Activated T-helper 17 cell treated with anti-CD3 and anti-CD28 coated beads, Interleukin-2, amount 50 U/mL, for 72 hours (primary cell): ENCODE measurements around the gene TMUB1. TPM values are rescaled to one million over a fixed set of nuclear protein-coding genes. Genes with fewer than 3 reads are reported as not detected.
A peak's percentile ranks its signal among the peaks of the same experiment; 100 is the strongest.

ENCODE experiments used
- ATAC-seq: fragments of 150-1000 bp; cut with Tn5 transposase; replicated peaks from 2 replicates; pipeline ENCODE4 v1.10.0; 2021; ENCODE audit warnings: mild to moderate bottlenecking, moderate library complexity
- H3K27ac Mint-ChIP-seq: one replicate; pipeline ENCODE4 v1.8.0; 2022; ENCODE audit warnings: mixed read lengths
- H3K27me3 Mint-ChIP-seq: one replicate; pipeline ENCODE4 v1.8.0; 2022; ENCODE audit warnings: mixed read lengths
- H3K36me3 Mint-ChIP-seq: one replicate; pipeline ENCODE4 v1.8.0; 2022; ENCODE audit warnings: low read depth, mild to moderate bottlenecking, mixed read lengths
- H3K4me1 Mint-ChIP-seq: one replicate; pipeline ENCODE4 v1.8.0; 2022; ENCODE audit warnings: mixed read lengths
- H3K4me3 Mint-ChIP-seq: one replicate; pipeline ENCODE4 v1.8.0; 2022; ENCODE audit warnings: mild to moderate bottlenecking, mixed read lengths
- H3K9me3 Mint-ChIP-seq: one replicate; pipeline ENCODE4 v1.8.0; 2022; ENCODE audit warnings: mixed read lengths
- total RNA-seq, 2 donors: library from RNA; stranded (reverse); gene quantifications; one replicate each; pipeline ENCODE4 v1.2.3, GENCODE V29; 2022

TMUB1 gene
- total RNA-seq, 2 donors from 2014 or later = 72.7 to 78.4 TPM

GRCh38 chr7:151038951-151039849 lies 44.1 kb downstream of the TMUB1 start:
- peaks cover 26% of the 10 kb centered on the region for H3K36me3 Mint-ChIP-seq
- no peaks in the 10 kb centered on the region for H3K27me3 Mint-ChIP-seq
- H3K4me3 Mint-ChIP-seq = peak overlapping the region; percentile 61
- H3K27ac Mint-ChIP-seq = peak overlapping the region; percentile 88
- no peaks in the 10 kb centered on the region for H3K9me3 Mint-ChIP-seq
- peaks cover 11% of the 10 kb centered on the region for H3K4me1 Mint-ChIP-seq
- peak; percentile 97 for ATAC-seq

- peaks cover 14% of the 10 kb centered on the region for H3K4me1 Mint-ChIP-seq
- no peak overlapping the region for H3K27ac Mint-ChIP-seq
- H3K36me3 Mint-ChIP-seq = peaks cover 34% of the 10 kb centered on the region
- H3K27me3 Mint-ChIP-seq = no peaks in the 10 kb centered on the region
- ATAC-seq = no peak
- no peak overlapping the region for H3K4me3 Mint-ChIP-seq
- no peaks in the 10 kb centered on the region for H3K9me3 Mint-ChIP-seq
Measured at GRCh38 chr7:151035902-151036301, 47.4 kb downstream of the TMUB1 start.

GRCh38 chr7:151035026-151035717 lies 48.1 kb downstream of the TMUB1 start:
- Mint-ChIP-seq H3K27me3 (no peaks in the 10 kb centered on the region), H3K4me3 (no peak overlapping the region), H3K27ac (no peak overlapping the region), H3K36me3 (peaks cover 34% of the 10 kb centered on the region), H3K9me3 (no peaks in the 10 kb centered on the region), H3K4me1 (peaks cover 14% of the 10 kb centered on the region)
- no peak for ATAC-seq

GRCh38 chr7:151034312-151035025 lies 48.8 kb downstream of the TMUB1 start:
- no peaks in the 10 kb centered on the region for H3K27me3 Mint-ChIP-seq
- no peaks in the 10 kb centered on the region for H3K9me3 Mint-ChIP-seq
- H3K27ac Mint-ChIP-seq = no peak overlapping the region
- H3K36me3 Mint-ChIP-seq = peaks cover 34% of the 10 kb centered on the region
- no peak for ATAC-seq
- H3K4me3 Mint-ChIP-seq = no peak overlapping the region
- peaks cover 12% of the 10 kb centered on the region for H3K4me1 Mint-ChIP-seq

- H3K36me3 Mint-ChIP-seq = peaks cover 30% of the 10 kb centered on the region
- H3K27ac Mint-ChIP-seq = no peak overlapping the region
- H3K4me1 Mint-ChIP-seq = peaks cover 7% of the 10 kb centered on the region
- no peaks in the 10 kb centered on the region for H3K9me3 Mint-ChIP-seq
- no peaks in the 10 kb centered on the region for H3K27me3 Mint-ChIP-seq
- no peak for ATAC-seq
- H3K4me3 Mint-ChIP-seq = no peak overlapping the region
Measured at GRCh38 chr7:151033864-151034249, 49.4 kb downstream of the TMUB1 start.

- Mint-ChIP-seq H3K27ac (no peak overlapping the region), H3K36me3 (peaks cover 34% of the 10 kb centered on the region), H3K9me3 (no peaks in the 10 kb centered on the region), H3K27me3 (no peaks in the 10 kb centered on the region), H3K4me1 (peaks cover 7% of the 10 kb centered on the region), H3K4me3 (no peak overlapping the region)
- no peak for ATAC-seq
Measured at GRCh38 chr7:151032936-151033863, 50.1 kb downstream of the TMUB1 start.

Other genes starting within 250 kb of the TMUB1 start
- gene AOC1, start 231.0 kb downstream of the TMUB1 start, total RNA-seq = not detected
- gene KCNH2, start 105.2 kb downstream of the TMUB1 start, total RNA-seq = under 1 TPM; 0.32 to 0.77 TPM
- 10 to 100 TPM in 1 of 2 donors, 1 to 10 TPM in 1; 8.0 to 12.1 TPM for gene NOS3, start 92.5 kb downstream of the TMUB1 start, total RNA-seq
- 10 to 100 TPM in 1 of 2 donors, 1 to 10 TPM in 1; 2.9 to 18.2 TPM for gene ATG9B, start 59.0 kb downstream of the TMUB1 start, total RNA-seq
- 10 to 100 TPM; 36.4 to 52.0 TPM for gene ABCB8, start 55.0 kb downstream of the TMUB1 start, total RNA-seq
- 1 to 10 TPM; 9.0 to 9.7 TPM for gene ASIC3, start 35.0 kb downstream of the TMUB1 start, total RNA-seq
- gene CDK5, start 25.6 kb downstream of the TMUB1 start, total RNA-seq = 10 to 100 TPM in 1 of 2 donors, 1 to 10 TPM in 1; 9.0 to 23.4 TPM
- gene SLC4A2, start 23.9 kb downstream of the TMUB1 start, total RNA-seq = 100 to 1,000 TPM; 114 to 135 TPM
- 10 to 100 TPM; 63.3 to 71.1 TPM for gene FASTK, start 2.7 kb downstream of the TMUB1 start, total RNA-seq
- 10 to 100 TPM; 45.0 to 58.6 TPM for gene AGAP3, start 3.0 kb upstream of the TMUB1 start, total RNA-seq
- gene GBX1, start 84.2 kb upstream of the TMUB1 start, total RNA-seq = 1 to 10 TPM in 1 of 2 donors, not detected in 1; 1.2 TPM
- not detected for gene ASB10, start 103.8 kb upstream of the TMUB1 start, total RNA-seq
- gene H2BK1, start 127.0 kb upstream of the TMUB1 start, total RNA-seq = 1 to 10 TPM in 1 of 2 donors, not detected in 1; 1.2 TPM
- gene ABCF2, start 143.7 kb upstream of the TMUB1 start, total RNA-seq = 10 to 100 TPM; 26.9 to 55.2 TPM
- 10 to 100 TPM; 31.3 to 36.3 TPM for gene CHPF2, start 149.0 kb upstream of the TMUB1 start, total RNA-seq
- 10 to 100 TPM in 1 of 2 donors, 1 to 10 TPM in 1; 1.3 to 11.8 TPM for gene SMARCD3, start 165.2 kb upstream of the TMUB1 start, total RNA-seq